Mesendoderm (in vitro differentiated cells): ENCODE results near the gene TEX35.

ENCODE experiments used
- DNase-seq: peaks from one replicate; pipeline ENCODE4 v3.0.0; 2013
- H2AK5ac ChIP-seq: 2 replicates; pipeline ENCODE4 v1.6.1; 2013; ENCODE audit warnings: low read length, inconsistent platforms
- H2BK120ac ChIP-seq: 2 replicates; pipeline ENCODE4 v1.6.1; 2013; ENCODE audit warnings: low read depth, mild to moderate bottlenecking, low read length, moderate library complexity, mixed read lengths
- H2BK15ac ChIP-seq: replicated peaks from 2 replicates; pipeline ENCODE4 v1.6.1; 2013; ENCODE audit warnings: low read depth, mild to moderate bottlenecking, moderate library complexity
- H2BK5ac ChIP-seq: 2 replicates; pipeline ENCODE4 v1.6.1; 2013; ENCODE audit warnings: low read length, inconsistent platforms
- H3K18ac ChIP-seq: 2 replicates; pipeline ENCODE4 v1.6.1; 2013; ENCODE audit warnings: mild to moderate bottlenecking, low read length, mixed read lengths
- H3K23ac ChIP-seq: one replicate; pipeline ENCODE4 v1.6.1; 2013; ENCODE audit warnings: low read length
- H3K27ac ChIP-seq: 2 replicates; pipeline ENCODE4 v1.5.1; 2013; ENCODE audit warnings: low read depth, mild to moderate bottlenecking, inconsistent platforms, low read length, moderate library complexity
- H3K27me3 ChIP-seq: 2 replicates; pipeline ENCODE4 v1.6.1; 2013; ENCODE audit warnings: low read length, control low read depth, mild to moderate bottlenecking, inconsistent platforms; ENCODE audit not compliant: insufficient read depth, poor library complexity
- H3K36me3 ChIP-seq: 2 replicates; pipeline ENCODE4 v1.6.1; 2013; ENCODE audit warnings: low read length, inconsistent platforms; ENCODE audit not compliant: control insufficient read depth, insufficient read depth
- H3K4ac ChIP-seq: one replicate; pipeline ENCODE4 v1.6.1; 2013; ENCODE audit warnings: low read depth, mild to moderate bottlenecking, low read length, moderate library complexity
- H3K4me1 ChIP-seq: 2 replicates; pipeline ENCODE4 v1.6.1; 2013; ENCODE audit warnings: low read depth, low read length, inconsistent platforms; ENCODE audit not compliant: control insufficient read depth
- H3K4me2 ChIP-seq: 2 replicates; pipeline ENCODE4 v1.6.1; 2013; ENCODE audit warnings: low read length
- H3K4me3 ChIP-seq: 2 replicates; pipeline ENCODE4 v1.5.1; 2013; ENCODE audit warnings: mild to moderate bottlenecking, low read length
- H3K56ac ChIP-seq: one replicate; pipeline ENCODE4 v1.6.1; 2013; ENCODE audit warnings: low read length
- H3K79me1 ChIP-seq: 2 replicates; pipeline ENCODE4 v1.6.1; 2013; ENCODE audit warnings: low read length, inconsistent platforms
- H3K79me2 ChIP-seq: 2 replicates; pipeline ENCODE4 v1.6.1; 2013; ENCODE audit warnings: mild to moderate bottlenecking, low read length; ENCODE audit not compliant: control insufficient read depth, insufficient read depth
- H3K9ac ChIP-seq: 2 replicates; pipeline ENCODE4 v1.6.1; 2013; ENCODE audit warnings: low read length, inconsistent platforms
- H4K5ac ChIP-seq: one replicate; pipeline ENCODE4 v1.6.1; 2013; ENCODE audit warnings: low read length
- H4K8ac ChIP-seq: one replicate; pipeline ENCODE4 v1.6.1; 2013; ENCODE audit warnings: low read depth, mild to moderate bottlenecking, control low read depth, low read length, moderate library complexity
- WGBS: extraction: QIAGEN DNeasy Blood & Tissue Kit; methylation state at CpG from one replicate; pipeline ENCODE4 v1.1.7; 2013; ENCODE audit warnings: low lambda C conversion rate, missing lambda C conversion rate; ENCODE audit not compliant: insufficient coverage; ENCODE audit errors: extremely low coverage; 5-methylcytosine and 5-hydroxymethylcytosine counted together

The TEX35 gene

GRCh38 chr1:178516110-178516509 lies 3.2 kb downstream of the TEX35 start:
- Histone ChIP-seq H2BK120ac (no peak overlapping the region), H2AK5ac (no peak overlapping the region), H3K9ac (no peak overlapping the region), H3K27ac (no peak overlapping the region), H3K79me2 (no peaks in the 10 kb centered on the region), H3K18ac (no peak overlapping the region), H4K5ac (no peak overlapping the region), H3K4me3 (no peak overlapping the region), H3K4ac (no peak overlapping the region), H4K8ac (no peak overlapping the region), H3K36me3 (no peaks in the 10 kb centered on the region), H2BK5ac (no peak overlapping the region), H3K23ac (no peak overlapping the region), H3K56ac (no peak overlapping the region), H3K4me2 (no peak overlapping the region), H3K27me3 (no peaks in the 10 kb centered on the region), H3K79me1 (no peaks in the 10 kb centered on the region), H3K4me1 (no peaks in the 10 kb centered on the region), H2BK15ac (no peak overlapping the region)
- DNase-seq: no peak
- WGBS: no CpG with 5 or more reads among the region's 4 CpGs

- no peaks in the 10 kb centered on the region for H3K27me3 ChIP-seq
- H3K4me2 ChIP-seq: no peak overlapping the region
- H2BK120ac ChIP-seq: no peak overlapping the region
- no peak for DNase-seq
- H4K8ac ChIP-seq: no peak overlapping the region
- no peak overlapping the region for H2AK5ac ChIP-seq
- H2BK5ac ChIP-seq: no peak overlapping the region
- H3K9ac ChIP-seq: no peak overlapping the region
- no peak overlapping the region for H4K5ac ChIP-seq
- H3K79me2 ChIP-seq: no peaks in the 10 kb centered on the region
- H3K56ac ChIP-seq: no peak overlapping the region
- H3K27ac ChIP-seq: no peak overlapping the region
- H3K23ac ChIP-seq: no peak overlapping the region
- H3K4me1 ChIP-seq: no peaks in the 10 kb centered on the region
- H3K79me1 ChIP-seq: no peaks in the 10 kb centered on the region
- no peak overlapping the region for H3K18ac ChIP-seq
- no peak overlapping the region for H3K4ac ChIP-seq
- WGBS: no CpG with 5 or more reads among the region's 4 CpGs
- no peaks in the 10 kb centered on the region for H3K36me3 ChIP-seq
- no peak overlapping the region for H2BK15ac ChIP-seq
- no peak overlapping the region for H3K4me3 ChIP-seq
Observed at GRCh38 chr1:178518894-178519293, 6.0 kb downstream of the TEX35 start.

- Histone ChIP-seq H3K56ac (no peak overlapping the region), H3K18ac (no peak overlapping the region), H2BK5ac (no peak overlapping the region), H3K36me3 (no peaks in the 10 kb centered on the region), H3K23ac (no peak overlapping the region), H3K4ac (no peak overlapping the region), H3K9ac (no peak overlapping the region), H3K4me3 (no peak overlapping the region), H3K27ac (no peak overlapping the region), H4K8ac (no peak overlapping the region), H3K79me2 (no peaks in the 10 kb centered on the region), H2BK15ac (no peak overlapping the region), H3K79me1 (no peaks in the 10 kb centered on the region), H2AK5ac (no peak overlapping the region), H3K4me2 (no peak overlapping the region), H4K5ac (no peak overlapping the region), H2BK120ac (no peak overlapping the region), H3K4me1 (no peaks in the 10 kb centered on the region), H3K27me3 (no peaks in the 10 kb centered on the region)
- DNase-seq: no peak
- no CpG with 5 or more reads among the region's 11 CpGs for WGBS
Observed at GRCh38 chr1:178520803-178521202, 7.9 kb downstream of the TEX35 start.

GRCh38 chr1:178521241-178521640 lies 8.3 kb downstream of the TEX35 start:
- no CpG with 5 or more reads among the region's 4 CpGs for WGBS
- H3K79me1 ChIP-seq: no peaks in the 10 kb centered on the region
- no peak overlapping the region for H3K27ac ChIP-seq
- DNase-seq: no peak
- no peak overlapping the region for H2AK5ac ChIP-seq
- no peak overlapping the region for H3K4me2 ChIP-seq
- no peak overlapping the region for H2BK5ac ChIP-seq
- H3K4ac ChIP-seq: no peak overlapping the region
- no peak overlapping the region for H2BK15ac ChIP-seq
- no peak overlapping the region for H3K4me3 ChIP-seq
- H3K9ac ChIP-seq: no peak overlapping the region
- H3K4me1 ChIP-seq: no peaks in the 10 kb centered on the region
- no peak overlapping the region for H3K23ac ChIP-seq
- H3K79me2 ChIP-seq: no peaks in the 10 kb centered on the region
- no peak overlapping the region for H4K8ac ChIP-seq
- no peak overlapping the region for H3K56ac ChIP-seq
- H3K36me3 ChIP-seq: no peaks in the 10 kb centered on the region
- no peaks in the 10 kb centered on the region for H3K27me3 ChIP-seq
- H3K18ac ChIP-seq: no peak overlapping the region
- no peak overlapping the region for H4K5ac ChIP-seq
- no peak overlapping the region for H2BK120ac ChIP-seq

GRCh38 chr1:178527117-178527516 lies 14.2 kb downstream of the TEX35 start:
- H3K4ac ChIP-seq: no peak overlapping the region
- no peaks in the 10 kb centered on the region for H3K36me3 ChIP-seq
- no peak overlapping the region for H2AK5ac ChIP-seq
- H2BK15ac ChIP-seq: no peak overlapping the region
- no peak overlapping the region for H3K56ac ChIP-seq
- H2BK120ac ChIP-seq: no peak overlapping the region
- no peak overlapping the region for H2BK5ac ChIP-seq
- H4K8ac ChIP-seq: no peak overlapping the region
- H3K4me1 ChIP-seq: no peaks in the 10 kb centered on the region
- DNase-seq: no peak
- no peak overlapping the region for H4K5ac ChIP-seq
- H3K23ac ChIP-seq: no peak overlapping the region
- H3K27me3 ChIP-seq: no peaks in the 10 kb centered on the region
- H3K79me2 ChIP-seq: no peaks in the 10 kb centered on the region
- no peaks in the 10 kb centered on the region for H3K79me1 ChIP-seq
- H3K9ac ChIP-seq: no peak overlapping the region
- no peak overlapping the region for H3K4me3 ChIP-seq
- no CpG with 5 or more reads among the region's 4 CpGs for WGBS
- no peak overlapping the region for H3K27ac ChIP-seq
- H3K4me2 ChIP-seq: no peak overlapping the region
- H3K18ac ChIP-seq: no peak overlapping the region

GRCh38 chr1:178528228-178528952 lies 15.5 kb downstream of the TEX35 start:
- Histone ChIP-seq H3K4me1 (no peaks in the 10 kb centered on the region), H3K56ac (no peak overlapping the region), H3K23ac (no peak overlapping the region), H3K36me3 (no peaks in the 10 kb centered on the region), H3K79me1 (no peaks in the 10 kb centered on the region), H3K79me2 (no peaks in the 10 kb centered on the region), H2BK5ac (no peak overlapping the region), H3K27me3 (no peaks in the 10 kb centered on the region), H3K4me3 (no peak overlapping the region), H2BK120ac (no peak overlapping the region), H2AK5ac (no peak overlapping the region), H2BK15ac (no peak overlapping the region), H4K8ac (no peak overlapping the region), H3K27ac (no peak overlapping the region), H3K4ac (no peak overlapping the region), H3K18ac (no peak overlapping the region), H3K9ac (no peak overlapping the region), H4K5ac (no peak overlapping the region), H3K4me2 (no peak overlapping the region)
- no peak for DNase-seq
- no CpG with 5 or more reads among the region's 10 CpGs for WGBS
